K562 (cell line): Measurements from ENCODE around the gene DAB2. TPM values are rescaled to one million over a fixed set of nuclear protein-coding genes. Genes with fewer than 3 reads are reported as not detected.

Experiments used
- BCOR ChIP-seq: fragments of 450-650 bp; IDR thresholded peaks from 2 replicates; pipeline ENCODE4 v1.6.1; 2016
- E2F1 ChIP-seq: sonication (generic); formaldehyde crosslinking; IDR thresholded peaks from 2 replicates; pipeline ENCODE4 v1.8.1; 2023; ENCODE audit warnings: mild to moderate bottlenecking, missing genetic modification reagents, moderate library complexity
- ETS1 ChIP-seq: conservative IDR thresholded peaks from 2 replicates; pipeline ENCODE4 v1.6.1; 2011; ENCODE audit warnings: low read depth, mild to moderate bottlenecking, low read length; ENCODE audit not compliant: control insufficient read depth
- MCM2 ChIP-seq: fragments of 450-650 bp; IDR thresholded peaks from 2 replicates; pipeline ENCODE4 v1.6.1; 2017; ENCODE audit warnings: low read depth, mild to moderate bottlenecking
- MCM3 ChIP-seq: fragments of 450-650 bp; IDR thresholded peaks from 2 replicates; pipeline ENCODE4 v1.6.1; 2016
- POLR2AphosphoS2 ChIP-seq: IDR thresholded peaks from 2 replicates; pipeline ENCODE4 v1.6.1; 2012; ENCODE audit warnings: low read length, improper control_type of control experiment
- RAD21 ChIP-seq, 2 experiments: fragments of 250-450 bp in 1 of 2; fragments of 450-650 bp in 1 of 2; sonication (Bioruptor Pico) in 1 of 2; formaldehyde crosslinking in 1 of 2; IDR thresholded peaks in 1 of 2; conservative IDR thresholded peaks in 1 of 2; 2 replicates each; pipeline versions ENCODE4 v1.4.0 to v1.8.0; 2020 to 2022; ENCODE audit warnings: mild to moderate bottlenecking in 2 of 2, moderate library complexity in 1 of 2
- RBFOX2 ChIP-seq: fragments of 200-400 bp; formaldehyde crosslinking; IDR thresholded peaks from 2 replicates; pipeline ENCODE4 v1.6.1; 2017; ENCODE audit warnings: low read depth, mild to moderate bottlenecking, low read length, moderate library complexity
- SPI1 ChIP-seq: IDR thresholded peaks from 2 replicates; pipeline ENCODE4 v1.6.1; 2011; ENCODE audit warnings: low read depth, low read length, control low read depth, borderline replicate concordance
- TEAD4 ChIP-seq, 2 experiments: sonication (generic) in 1 of 2; formaldehyde crosslinking in 1 of 2; IDR thresholded peaks; 2 replicates each; pipeline versions ENCODE4 v1.6.1 to v1.8.0; 2012 to 2022; ENCODE audit warnings: borderline replicate concordance in 1 of 2, inconsistent platforms in 1 of 2, low read length in 1 of 2, mild to moderate bottlenecking in 1 of 2, missing genetic modification reagents in 1 of 2
- TGIF2 ChIP-seq: sonication (generic); formaldehyde crosslinking; IDR thresholded peaks from 2 replicates; pipeline ENCODE4 v1.8.1; 2022; ENCODE audit warnings: mild to moderate bottlenecking, missing genetic modification reagents, moderate library complexity
- USF1 ChIP-seq: sonication (generic); formaldehyde crosslinking; IDR thresholded peaks from 2 replicates; pipeline ENCODE4 v1.9.0; 2022; ENCODE audit warnings: mild to moderate bottlenecking, missing genetic modification reagents
- ZMIZ1 ChIP-seq, 2 experiments: fragments of 150-350 bp in 1 of 2; IDR thresholded peaks; 2 replicates each; pipeline ENCODE4 v1.6.1; 2012 to 2016; ENCODE audit warnings: low read depth in 2 of 2, low read length in 2 of 2, mild to moderate bottlenecking in 1 of 2, moderate library complexity in 1 of 2
- ZNF3 ChIP-seq: fragments of 250-450 bp; sonication (Bioruptor Pico); IDR thresholded peaks from 2 replicates; pipeline ENCODE4 v1.5.0; 2021; ENCODE audit warnings: mild to moderate bottlenecking, moderate library complexity
- ZNF695 ChIP-seq: fragments of 450-650 bp; formaldehyde crosslinking; IDR thresholded peaks from 2 replicates; pipeline ENCODE4 v1.4.0; 2020; ENCODE audit warnings: mild to moderate bottlenecking, moderate library complexity
- polyA plus RNA-seq, 8 experiments: library from polyadenylated mRNA; depleted of rRNA in 4 of 8; stranded (reverse) in 5 of 8; unstranded in 3 of 8; fragments of >200 nt; fragmentation: Nextera tagmentation in 2 of 8; fragmentation: Illumina TruSeq in 1 of 8; extraction: Ambion mirVana in 2 of 8; extraction: Trizol in 1 of 8; gene quantifications; 2 replicates each; pipeline versions ENCODE4 v1.2.1 to v1.2.3, GENCODE V29; 2011 to 2014; ENCODE audit warnings: inconsistent platforms in 1 of 8, missing spikeins in 1 of 8
- total RNA-seq, 7 experiments: library from RNA; depleted of rRNA in 6 of 7; stranded (reverse); fragments of >200 nt in 6 of 7; fragmentation: Illumina TruSeq in 2 of 7; extraction: Trizol in 2 of 7; gene quantifications; 2 replicates each; pipeline versions ENCODE4 v1.2.1 to v1.2.3, GENCODE V29; 2011 to 2021; ENCODE audit warnings: low replicate concordance in 1 of 7
- TF ChIP-seq, protein P1 (sequence below): sonication (generic); formaldehyde crosslinking; IDR thresholded peaks from 2 replicates; pipeline ENCODE4 v1.4.0; 2020; ENCODE audit warnings: mild to moderate bottlenecking, missing genetic modification reagents

Gene DAB2
- total and polyA plus RNA-seq, 9 of the 15 experiments (the other 6 are each of a cell fraction or from before 2014, with no cell fraction given): 6.6 to 29.9 (median 24.1) TPM

GRCh38 chr5:39424736-39425637 is at the start of gene DAB2 (continued):
- TF ChIP-seq ZMIZ1 (IDR thresholded peaks at IDR 0.05; ENCODE audit: low read depth in 2 of 2, low read length in 2 of 2) (peak in 1 of 2 experiments; percentile 92; a peak in 2 of 4 replicates), POLR2AphosphoS2 (no peak), ZNF695 (no peak), E2F1 (CRISPR knock-in tag) (peak; percentile 66; the same call in 1 of the 2 replicates), ZNF3 (CRISPR knock-in tag) (no peak), TEAD4 (IDR thresholded peaks at IDR 0.05; ENCODE audit: low read length) (peak; percentile 70), TEAD4 (CRISPR knock-in tag; IDR thresholded peaks at IDR 0.05; ENCODE audit: borderline replicate concordance) (no peak), USF1 (no peak), BCOR (peak; percentile 90), TGIF2 (CRISPR knock-in tag) (peak; percentile 77), MCM2 (no peak), SPI1 (0 out of 2 replicates have a peak, but pooled peaks have one; percentile 10), RAD21 (CRISPR knock-in tag; conservative IDR thresholded peaks at IDR 0.05 in 1 of 2, IDR thresholded peaks at IDR 0.05 in 1 of 2) (peak; percentile 52 to 62), RBFOX2 (peak; percentile 96), MCM3 (no peak), ETS1 (0 out of 2 replicates have a peak, but pooled peaks have one; percentile 64)
- TF ChIP-seq, protein P1, sequence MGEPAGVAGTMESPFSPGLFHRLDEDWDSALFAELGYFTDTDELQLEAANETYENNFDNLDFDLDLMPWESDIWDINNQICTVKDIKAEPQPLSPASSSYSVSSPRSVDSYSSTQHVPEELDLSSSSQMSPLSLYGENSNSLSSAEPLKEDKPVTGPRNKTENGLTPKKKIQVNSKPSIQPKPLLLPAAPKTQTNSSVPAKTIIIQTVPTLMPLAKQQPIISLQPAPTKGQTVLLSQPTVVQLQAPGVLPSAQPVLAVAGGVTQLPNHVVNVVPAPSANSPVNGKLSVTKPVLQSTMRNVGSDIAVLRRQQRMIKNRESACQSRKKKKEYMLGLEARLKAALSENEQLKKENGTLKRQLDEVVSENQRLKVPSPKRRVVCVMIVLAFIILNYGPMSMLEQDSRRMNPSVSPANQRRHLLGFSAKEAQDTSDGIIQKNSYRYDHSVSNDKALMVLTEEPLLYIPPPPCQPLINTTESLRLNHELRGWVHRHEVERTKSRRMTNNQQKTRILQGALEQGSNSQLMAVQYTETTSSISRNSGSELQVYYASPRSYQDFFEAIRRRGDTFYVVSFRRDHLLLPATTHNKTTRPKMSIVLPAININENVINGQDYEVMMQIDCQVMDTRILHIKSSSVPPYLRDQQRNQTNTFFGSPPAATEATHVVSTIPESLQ (CRISPR knock-in tag): no peak
